Measurements from ENCODE around the gene RBM19.

- TF ChIP-seq POLR2A (IDR thresholded peaks at IDR 0.05) (no peak), CTCF (IDR thresholded peaks at IDR 0.05) (no peak)
Measured at GRCh38 chr12:113893221-113893620, 72.9 kb downstream of the RBM19 start.
